Measurements from ENCODE around the gene MN1.

Gene MN1

GRCh38 chr22:27798511-27799014, 3.0 kb downstream of the MN1 start:
- Histone ChIP-seq H3K36me3 (ENCODE audit: control insufficient read depth, low read length) (no peaks in the 10 kb centered on the region), H4K20me1 (ENCODE audit: control insufficient read depth, insufficient read depth, low read depth, low read length) (no peaks in the 10 kb centered on the region), H3K79me2 (ENCODE audit: control insufficient read depth, low read length) (no peaks in the 10 kb centered on the region), H3K4me3 (ENCODE audit: low read length) (no peak overlapping the region), H3K27ac (ENCODE audit: low read depth, low read length) (no peak overlapping the region), H3K9me2 (replicated peaks; ENCODE audit: control insufficient read depth, low read length) (no peaks in the 10 kb centered on the region), H3K4me1 (ENCODE audit: control insufficient read depth, low read length) (no peaks in the 10 kb centered on the region), H3K27me3 (ENCODE audit: control insufficient read depth, low read length) (no peaks in the 10 kb centered on the region), H3K4me2 (ENCODE audit: low read length) (no peak overlapping the region), H3K9me3 (ENCODE audit: control insufficient read depth, insufficient read depth, low read length) (no peaks in the 10 kb centered on the region), H3F3A (ENCODE audit: control insufficient read depth, insufficient read depth) (no peaks in the 10 kb centered on the region)
- no peak for TF ChIP-seq CTCF (IDR thresholded peaks at IDR 0.05; ENCODE audit: low read depth, low read length, poor library complexity, severe bottlenecking)
- no peak for TF ChIP-seq EZH2phosphoT487 (IDR thresholded peaks at IDR 0.05; ENCODE audit: borderline replicate concordance, low read length)

GRCh38 chr22:27797520-27798391, 3.8 kb downstream of the MN1 start:
- Histone ChIP-seq H3K79me2 (ENCODE audit: control insufficient read depth, low read length) (no peaks in the 10 kb centered on the region), H3F3A (ENCODE audit: control insufficient read depth, insufficient read depth) (no peaks in the 10 kb centered on the region), H3K9me3 (ENCODE audit: control insufficient read depth, insufficient read depth, low read length) (no peaks in the 10 kb centered on the region), H3K4me2 (ENCODE audit: low read length) (no peak overlapping the region), H3K4me1 (ENCODE audit: control insufficient read depth, low read length) (no peaks in the 10 kb centered on the region), H3K27me3 (ENCODE audit: control insufficient read depth, low read length) (no peaks in the 10 kb centered on the region), H3K27ac (ENCODE audit: low read depth, low read length) (no peak overlapping the region), H3K36me3 (ENCODE audit: control insufficient read depth, low read length) (no peaks in the 10 kb centered on the region), H4K20me1 (ENCODE audit: control insufficient read depth, insufficient read depth, low read depth, low read length) (no peaks in the 10 kb centered on the region), H3K9me2 (replicated peaks; ENCODE audit: control insufficient read depth, low read length) (no peaks in the 10 kb centered on the region), H3K4me3 (ENCODE audit: low read length) (no peak overlapping the region)
- TF ChIP-seq EZH2phosphoT487 (IDR thresholded peaks at IDR 0.05; ENCODE audit: borderline replicate concordance, low read length) (no peak), CTCF (IDR thresholded peaks at IDR 0.05; ENCODE audit: low read depth, low read length, poor library complexity, severe bottlenecking) (no peak)

GRCh38 chr22:27796829-27797519, 4.6 kb downstream of the MN1 start:
- H3K4me2 ChIP-seq (ENCODE audit: low read length): no peak overlapping the region

More at GRCh38 chr22:27796829-27797519, 4.6 kb downstream of the MN1 start:
- Histone ChIP-seq H3K4me1 (ENCODE audit: control insufficient read depth, low read length) (no peaks in the 10 kb centered on the region), H3K4me3 (ENCODE audit: low read length) (no peak overlapping the region), H3K27ac (ENCODE audit: low read depth, low read length) (no peak overlapping the region), H3K79me2 (ENCODE audit: control insufficient read depth, low read length) (no peaks in the 10 kb centered on the region), H4K20me1 (ENCODE audit: control insufficient read depth, insufficient read depth, low read depth, low read length) (no peaks in the 10 kb centered on the region), H3K36me3 (ENCODE audit: control insufficient read depth, low read length) (no peaks in the 10 kb centered on the region), H3F3A (ENCODE audit: control insufficient read depth, insufficient read depth) (no peaks in the 10 kb centered on the region), H3K9me3 (ENCODE audit: control insufficient read depth, insufficient read depth, low read length) (no peaks in the 10 kb centered on the region), H3K9me2 (replicated peaks; ENCODE audit: control insufficient read depth, low read length) (no peaks in the 10 kb centered on the region), H3K27me3 (ENCODE audit: control insufficient read depth, low read length) (no peaks in the 10 kb centered on the region)
- TF ChIP-seq EZH2phosphoT487 (IDR thresholded peaks at IDR 0.05; ENCODE audit: borderline replicate concordance, low read length) (no peak), CTCF (IDR thresholded peaks at IDR 0.05; ENCODE audit: low read depth, low read length, poor library complexity, severe bottlenecking) (no peak)

Data from DOHH2 (cell line).